ENCODE results near the gene RET. TPM values are rescaled to one million over a fixed set of nuclear protein-coding genes. Genes with fewer than 3 reads are reported as not detected.

Gene RET
- total RNA-seq, 1 donor from 2014 or later: 2.2 TPM

DNA sequence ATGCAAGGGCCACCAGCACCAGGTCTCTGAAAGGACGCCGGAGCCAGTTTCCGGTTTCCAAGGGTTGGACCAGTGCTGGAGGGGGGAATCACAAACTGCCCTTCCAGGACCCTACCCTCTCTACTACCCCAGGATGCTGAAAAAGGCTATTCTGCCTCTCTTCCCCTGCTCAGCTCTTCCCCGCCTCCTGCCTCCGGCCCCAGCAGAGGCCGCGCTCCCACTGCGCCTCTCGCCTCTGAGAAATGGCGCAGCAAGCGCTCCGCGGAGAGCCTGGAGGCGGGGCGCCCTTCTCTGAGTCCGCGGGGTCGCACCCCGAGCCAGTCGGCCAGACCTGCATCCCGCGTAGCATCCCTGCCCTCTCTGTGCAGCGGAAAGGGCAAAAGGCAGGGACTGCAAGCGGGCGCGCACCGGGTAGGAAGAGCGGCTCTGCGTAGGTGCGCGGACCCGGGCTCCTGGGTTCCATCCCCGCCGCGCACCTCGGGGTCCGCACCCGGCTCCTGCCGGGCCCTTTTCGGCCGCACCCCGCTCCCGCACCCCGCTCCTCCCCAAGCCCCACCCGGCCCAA is 476 bp upstream of the RET start:
- TF ChIP-seq, protein P1, sequence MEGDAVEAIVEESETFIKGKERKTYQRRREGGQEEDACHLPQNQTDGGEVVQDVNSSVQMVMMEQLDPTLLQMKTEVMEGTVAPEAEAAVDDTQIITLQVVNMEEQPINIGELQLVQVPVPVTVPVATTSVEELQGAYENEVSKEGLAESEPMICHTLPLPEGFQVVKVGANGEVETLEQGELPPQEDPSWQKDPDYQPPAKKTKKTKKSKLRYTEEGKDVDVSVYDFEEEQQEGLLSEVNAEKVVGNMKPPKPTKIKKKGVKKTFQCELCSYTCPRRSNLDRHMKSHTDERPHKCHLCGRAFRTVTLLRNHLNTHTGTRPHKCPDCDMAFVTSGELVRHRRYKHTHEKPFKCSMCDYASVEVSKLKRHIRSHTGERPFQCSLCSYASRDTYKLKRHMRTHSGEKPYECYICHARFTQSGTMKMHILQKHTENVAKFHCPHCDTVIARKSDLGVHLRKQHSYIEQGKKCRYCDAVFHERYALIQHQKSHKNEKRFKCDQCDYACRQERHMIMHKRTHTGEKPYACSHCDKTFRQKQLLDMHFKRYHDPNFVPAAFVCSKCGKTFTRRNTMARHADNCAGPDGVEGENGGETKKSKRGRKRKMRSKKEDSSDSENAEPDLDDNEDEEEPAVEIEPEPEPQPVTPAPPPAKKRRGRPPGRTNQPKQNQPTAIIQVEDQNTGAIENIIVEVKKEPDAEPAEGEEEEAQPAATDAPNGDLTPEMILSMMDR (IDR thresholded peaks at IDR 0.05; ENCODE audit: unreplicated experiment): no peak
- Mint-ChIP-seq H3K27ac (no peak overlapping the region), H3K4me3 (peak overlapping the region; percentile 46), H3K9me3 (no peaks in the 10 kb centered on the region), H3K4me1 (peaks cover 4% of the 10 kb centered on the region), H3K36me3 (no peaks in the 10 kb centered on the region), H3K27me3 (ENCODE audit: low read depth) (peaks cover 91% of the 10 kb centered on the region)
- DNase-seq (ENCODE audit: low spot score in 2 of 2, unreplicated experiment in 2 of 2): no peak

DNA sequence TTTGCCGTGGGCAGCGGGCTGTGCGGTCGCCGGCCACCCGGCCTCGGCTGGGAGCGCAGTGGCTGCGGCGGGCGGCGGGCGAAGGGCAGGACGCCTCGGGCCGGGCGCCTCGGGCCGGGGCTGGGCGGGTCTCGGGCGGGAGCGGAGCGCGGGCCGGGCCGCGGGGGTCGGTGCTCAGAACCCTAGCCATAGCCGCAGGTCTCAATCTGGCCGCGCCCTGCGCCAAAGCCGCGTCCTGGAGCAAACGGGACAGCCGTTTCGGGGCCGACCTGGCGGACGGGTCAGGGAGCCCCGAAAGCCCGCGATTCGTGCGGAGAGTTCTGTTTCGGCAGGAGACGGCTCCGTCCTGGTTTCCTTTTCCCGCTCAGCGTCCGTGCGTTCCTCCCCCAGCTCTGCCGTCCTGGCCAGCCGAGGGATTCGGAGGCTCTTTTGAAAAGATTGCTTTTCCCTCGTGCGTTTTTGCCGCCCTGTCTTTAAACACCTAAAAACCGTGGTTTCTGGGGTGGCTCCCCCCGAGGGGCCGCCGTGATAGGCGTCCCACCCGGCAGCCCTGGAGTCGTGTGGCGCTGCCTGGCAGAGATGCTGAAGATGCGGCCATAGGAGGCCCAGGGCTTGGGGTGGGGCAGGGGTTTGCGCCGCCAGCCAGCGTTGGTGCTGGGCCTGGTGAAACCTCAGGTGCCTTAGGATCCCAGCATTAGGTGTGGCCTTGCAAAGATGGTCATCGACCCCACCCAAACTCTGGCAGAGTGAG is 727 bp downstream of the RET start:
- Mint-ChIP-seq H3K36me3 (no peaks in the 10 kb centered on the region), H3K9me3 (no peaks in the 10 kb centered on the region), H3K4me3 (peak overlapping the region; percentile 58), H3K27ac (no peak overlapping the region), H3K27me3 (ENCODE audit: low read depth) (peaks cover 90% of the 10 kb centered on the region), H3K4me1 (peaks cover 4% of the 10 kb centered on the region)
- DNase-seq (ENCODE audit: low spot score in 2 of 2, unreplicated experiment in 2 of 2): no peak
- TF ChIP-seq, protein P1 (IDR thresholded peaks at IDR 0.05; ENCODE audit: unreplicated experiment): no peak

DNA sequence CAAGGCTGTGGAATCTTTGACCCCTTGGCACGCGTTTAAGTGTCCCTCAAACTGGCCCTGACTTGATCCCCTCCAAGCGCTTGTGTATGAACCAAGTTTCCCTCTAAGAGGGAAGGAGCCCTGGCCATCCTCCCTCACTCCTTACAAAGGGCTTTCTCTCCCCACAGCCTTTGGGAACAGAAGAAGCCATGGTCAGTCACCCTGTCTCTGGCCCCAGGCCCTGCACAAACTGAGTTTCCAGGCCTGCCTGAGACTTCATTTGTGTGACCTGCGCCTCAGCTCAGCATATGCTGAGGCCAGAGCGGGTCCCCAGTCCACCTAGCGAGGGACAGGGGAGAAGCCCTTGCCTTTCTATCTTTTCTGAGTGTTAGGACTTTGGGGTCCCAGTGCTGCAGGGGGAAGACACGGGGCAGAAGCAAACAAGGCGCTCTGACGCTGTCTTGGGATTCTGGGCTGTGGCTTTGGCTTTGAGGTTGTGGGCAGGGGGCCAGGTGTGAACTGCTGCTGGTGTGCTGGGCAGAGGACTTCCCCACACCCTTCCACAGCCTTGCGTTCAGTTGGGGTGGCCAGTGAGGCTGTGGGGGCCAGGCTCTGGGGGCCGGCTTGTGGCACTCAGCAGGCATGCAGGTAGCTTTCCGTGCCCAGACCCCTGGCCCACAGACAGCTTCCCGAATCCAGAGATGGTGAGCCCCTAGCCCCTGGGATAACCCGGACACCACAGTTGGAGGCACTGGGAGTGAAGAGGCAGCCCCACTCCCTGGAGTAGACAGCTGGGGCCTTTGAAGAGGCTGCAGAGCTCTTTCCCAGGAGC is 1.5 kb downstream of the RET start:
- TF ChIP-seq, protein P1 (IDR thresholded peaks at IDR 0.05; ENCODE audit: unreplicated experiment): no peak
- H3K27ac Mint-ChIP-seq: no peak overlapping the region
- no peak for DNase-seq (ENCODE audit: low spot score in 2 of 2, unreplicated experiment in 2 of 2)
- H3K4me1 Mint-ChIP-seq: peaks cover 4% of the 10 kb centered on the region
- peaks cover 87% of the 10 kb centered on the region for H3K27me3 Mint-ChIP-seq (ENCODE audit: low read depth)
- no peaks in the 10 kb centered on the region for H3K36me3 Mint-ChIP-seq
- no peaks in the 10 kb centered on the region for H3K9me3 Mint-ChIP-seq
- peak overlapping the region; percentile 58 for H3K4me3 Mint-ChIP-seq

DNA sequence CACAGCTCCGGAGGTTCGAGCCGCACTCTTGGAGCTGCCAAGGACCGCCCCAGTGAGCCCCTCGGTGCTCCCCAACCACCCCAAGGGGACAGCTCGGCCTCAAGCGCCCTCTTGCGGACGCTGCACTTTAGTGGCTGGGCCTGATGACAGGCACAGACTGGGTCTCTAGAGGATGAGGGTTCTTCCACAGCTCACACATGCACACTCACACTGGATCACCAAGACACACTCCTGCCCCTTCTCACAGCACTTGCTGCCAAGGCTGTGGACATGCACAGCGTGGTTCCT is 2.1 kb downstream of the RET start:
- Mint-ChIP-seq H3K4me3 (peak overlapping the region; percentile 33), H3K9me3 (no peaks in the 10 kb centered on the region), H3K27me3 (ENCODE audit: low read depth) (peaks cover 81% of the 10 kb centered on the region), H3K36me3 (no peaks in the 10 kb centered on the region), H3K27ac (no peak overlapping the region), H3K4me1 (peaks cover 4% of the 10 kb centered on the region)
- no peak for DNase-seq (ENCODE audit: low spot score in 2 of 2, unreplicated experiment in 2 of 2)
- TF ChIP-seq, protein P1 (IDR thresholded peaks at IDR 0.05; ENCODE audit: unreplicated experiment): no peak

DNA sequence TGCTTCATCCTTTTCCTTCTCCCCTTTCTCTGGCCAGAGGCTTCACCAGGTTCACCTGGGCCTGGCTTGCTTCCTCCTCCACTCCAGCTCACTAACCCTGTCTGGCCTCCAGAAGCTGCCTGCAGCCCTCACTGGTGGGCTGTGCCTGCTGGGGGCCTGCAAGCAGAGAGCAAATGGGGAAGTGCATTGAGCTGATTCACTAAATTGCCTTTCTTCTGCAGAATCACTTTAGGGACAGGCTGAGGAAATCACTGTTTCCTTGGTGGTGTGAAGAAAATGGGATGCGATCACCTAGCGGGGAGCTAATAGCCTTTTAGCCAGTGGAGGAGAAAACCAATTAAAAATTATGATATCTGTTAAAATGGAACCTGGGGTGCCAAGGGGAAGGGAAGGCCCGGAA is 3.0 kb downstream of the RET start:
- Mint-ChIP-seq H3K4me3 (no peak overlapping the region), H3K36me3 (no peaks in the 10 kb centered on the region), H3K9me3 (no peaks in the 10 kb centered on the region), H3K27ac (no peak overlapping the region), H3K27me3 (ENCODE audit: low read depth) (peaks cover 79% of the 10 kb centered on the region), H3K4me1 (peaks cover 4% of the 10 kb centered on the region)
- DNase-seq (ENCODE audit: low spot score in 2 of 2, unreplicated experiment in 2 of 2): no peak
- TF ChIP-seq, protein P1 (IDR thresholded peaks at IDR 0.05; ENCODE audit: unreplicated experiment): no peak

All from mesothelial cell of epicardium (in vitro differentiated cells).